IPS DF 6.9 (cell line): Measurements from ENCODE around the gene TBC1D16.
"Not testable (repeated sequence)": the region's sequence is repeated elsewhere in the genome, so short reads cannot be mapped to it uniquely, and the experiment has no call there.

Experiments
- DNase-seq: peaks from one replicate; pipeline ENCODE4 v3.0.0-alpha.2; 2013; ENCODE audit warnings: low read depth, low spot score
- H3K27ac ChIP-seq: one replicate; pipeline ENCODE4 v1.5.1; 2013; ENCODE audit warnings: low read length, control low read depth
- H3K27me3 ChIP-seq: 2 replicates; pipeline ENCODE4 v1.6.1; 2013; ENCODE audit warnings: mild to moderate bottlenecking, low read length; ENCODE audit not compliant: control insufficient read depth, insufficient read depth
- H3K36me3 ChIP-seq: 2 replicates; pipeline ENCODE4 v1.6.1; 2013; ENCODE audit warnings: low read length; ENCODE audit not compliant: control insufficient read depth, insufficient read depth
- H3K4me1 ChIP-seq: 2 replicates; pipeline ENCODE4 v1.6.1; 2013; ENCODE audit warnings: low read length; ENCODE audit not compliant: control insufficient read depth, insufficient read depth
- H3K4me3 ChIP-seq: 2 replicates; pipeline ENCODE4 v1.5.1; 2013; ENCODE audit warnings: mild to moderate bottlenecking, low read length
- H3K9me3 ChIP-seq: 2 replicates; pipeline ENCODE4 v1.6.1; 2013; ENCODE audit warnings: low read length, inconsistent platforms; ENCODE audit not compliant: control insufficient read depth, insufficient read depth
- WGBS: extraction: QIAGEN DNeasy Blood & Tissue Kit; methylation state at CpG from one replicate; pipeline ENCODE4 v1.1.7; 2013; ENCODE audit warnings: mixed read lengths, missing lambda C conversion rate; ENCODE audit not compliant: insufficient read length, insufficient coverage; 5-methylcytosine and 5-hydroxymethylcytosine counted together

The TBC1D16 gene

DNA sequence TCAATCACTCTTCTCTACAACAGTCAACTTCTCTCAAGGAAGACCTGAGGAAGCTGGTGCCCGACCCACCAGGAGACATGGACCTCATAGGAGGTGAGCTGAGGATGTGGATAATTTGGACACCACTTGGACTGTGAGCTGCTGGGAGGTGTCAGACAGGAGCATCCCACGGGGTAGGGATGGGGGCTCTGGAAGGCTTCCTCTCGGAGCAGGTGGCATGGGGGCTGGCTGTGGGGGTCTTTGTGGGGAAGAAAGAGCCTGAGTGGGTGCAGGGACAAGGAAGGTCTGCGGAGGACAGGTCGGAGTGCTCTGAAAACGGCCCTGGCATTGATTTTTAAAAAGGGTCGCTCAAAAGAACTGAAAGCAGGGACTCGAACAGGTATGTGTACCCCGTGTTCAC lies 64.0 kb downstream of the TBC1D16 start:
- WGBS: no CpG with 5 or more reads among the region's 9 CpGs
- Histone ChIP-seq H3K4me1 (peaks cover 4% of the 10 kb centered on the region; the same call in 1 of the 2 replicates), H3K27me3 (no peaks in the 10 kb centered on the region), H3K36me3 (peaks cover 3% of the 10 kb centered on the region; the same call in 1 of the 2 replicates), H3K4me3 (no peak overlapping the region), H3K27ac (no peak overlapping the region), H3K9me3 (no peaks in the 10 kb centered on the region)
- no peak for DNase-seq

GRCh38 chr17:79970576-79971068 lies 65.0 kb downstream of the TBC1D16 start:
- H3K9me3 ChIP-seq: no peaks in the 10 kb centered on the region
- no peak overlapping the region for H3K27ac ChIP-seq
- H3K27me3 ChIP-seq: no peaks in the 10 kb centered on the region
- no peak for DNase-seq
- peaks cover 2% of the 10 kb centered on the region; the same call in 1 of the 2 replicates for H3K36me3 ChIP-seq
- H3K4me1 ChIP-seq: peaks cover 5% of the 10 kb centered on the region; the same call in 1 of the 2 replicates
- no peak overlapping the region for H3K4me3 ChIP-seq
- WGBS: no CpG with 5 or more reads among the region's 10 CpGs

DNA sequence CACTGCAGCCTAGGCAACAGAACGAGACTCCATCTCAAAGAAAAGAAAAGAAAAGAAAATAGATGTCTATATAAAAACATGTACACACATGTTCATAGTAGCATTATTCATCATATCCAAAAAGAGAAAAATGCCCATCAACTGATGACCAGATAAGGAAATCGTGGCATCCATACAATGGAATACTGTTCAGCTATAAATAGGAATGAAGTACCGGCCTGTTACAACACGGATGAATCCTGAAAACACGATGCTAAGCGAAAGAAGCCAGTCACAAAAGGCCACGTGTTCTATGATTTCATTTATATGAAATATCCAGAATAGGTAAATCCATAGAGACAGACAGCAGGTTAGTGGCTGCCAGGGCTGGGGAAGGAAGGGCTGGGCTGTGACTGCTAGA lies 65.8 kb downstream of the TBC1D16 start:
- no peak overlapping the region for H3K27ac ChIP-seq
- no CpG with 5 or more reads among the region's 7 CpGs for WGBS
- H3K4me3 ChIP-seq: no peak overlapping the region
- H3K4me1 ChIP-seq: peaks cover 3% of the 10 kb centered on the region; the same call in 1 of the 2 replicates
- DNase-seq: no peak
- no peaks in the 10 kb centered on the region for H3K9me3 ChIP-seq
- no peaks in the 10 kb centered on the region for H3K27me3 ChIP-seq
- H3K36me3 ChIP-seq: no peaks in the 10 kb centered on the region

DNA sequence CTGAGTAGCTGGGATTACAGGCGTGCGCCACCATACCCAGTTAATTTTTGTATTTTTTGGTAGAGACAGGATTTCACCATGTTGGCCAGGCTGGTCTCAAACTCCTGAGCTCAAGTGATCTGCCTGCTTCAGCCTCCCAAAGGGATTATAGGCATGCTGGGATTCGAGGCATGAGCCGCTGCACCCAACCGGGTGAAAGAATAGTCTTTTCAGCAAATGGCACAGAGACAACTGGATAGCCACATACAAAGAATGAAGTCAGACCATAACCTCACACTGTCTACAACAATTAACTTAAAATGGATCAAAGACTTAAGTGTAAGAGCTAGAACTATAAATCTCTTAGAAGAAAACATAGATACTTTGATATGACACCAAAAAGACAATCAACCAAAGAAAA lies 67.6 kb downstream of the TBC1D16 start:
- Histone ChIP-seq H3K27me3 (no peaks in the 10 kb centered on the region), H3K9me3 (no peaks in the 10 kb centered on the region), H3K4me1 (peaks cover 3% of the 10 kb centered on the region; the same call in 1 of the 2 replicates), H3K4me3 (no peak overlapping the region), H3K27ac (no peak overlapping the region), H3K36me3 (no peaks in the 10 kb centered on the region)
- WGBS: no CpG with 5 or more reads among the region's 5 CpGs
- no peak for DNase-seq

DNA sequence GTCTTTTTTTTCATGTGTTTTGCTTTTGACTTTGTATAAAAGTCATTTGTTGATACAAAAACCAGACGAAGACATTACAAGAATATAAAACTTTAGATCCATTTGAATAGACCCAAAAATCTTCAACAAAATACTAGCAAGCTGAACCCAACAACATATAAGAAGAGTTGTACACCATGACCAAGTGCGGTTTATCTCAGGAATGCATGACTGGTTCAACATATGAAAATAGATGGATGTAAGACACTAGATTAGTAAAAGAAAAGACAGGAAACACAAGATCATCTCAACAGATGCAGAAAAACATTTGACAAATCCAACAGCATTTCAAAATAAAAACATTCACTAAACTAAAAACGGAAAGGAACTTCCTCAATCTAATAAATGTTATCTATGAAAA lies 69.0 kb downstream of the TBC1D16 start:
- DNase-seq: no peak
- H3K36me3 ChIP-seq: no peaks in the 10 kb centered on the region
- no peak overlapping the region for H3K27ac ChIP-seq
- H3K27me3 ChIP-seq: no peaks in the 10 kb centered on the region
- H3K4me1 ChIP-seq: peaks cover 3% of the 10 kb centered on the region; the same call in 1 of the 2 replicates
- WGBS: 100% methylated on average over 1 of the region's 3 CpGs
- no peaks in the 10 kb centered on the region for H3K9me3 ChIP-seq
- no peak overlapping the region for H3K4me3 ChIP-seq

DNA sequence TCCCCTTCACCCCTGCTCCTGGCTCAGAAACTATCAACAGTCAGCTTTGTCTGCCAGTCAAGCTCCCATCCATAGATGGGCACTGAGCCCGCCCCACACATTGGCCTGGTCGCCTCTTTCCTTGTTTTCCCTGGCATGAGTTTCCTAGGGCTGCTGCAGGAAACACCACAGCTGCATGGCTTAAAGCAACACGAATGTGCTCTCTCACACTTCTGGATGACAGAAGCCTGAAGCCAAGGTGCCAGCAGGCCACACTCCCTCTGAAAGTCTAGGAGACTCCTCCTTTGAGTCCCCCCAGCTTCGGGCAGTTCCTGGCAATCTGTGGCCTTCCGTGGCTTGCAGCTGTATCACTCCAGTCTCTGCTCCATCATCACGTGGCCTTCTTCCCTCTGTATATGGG lies 69.9 kb downstream of the TBC1D16 start:
- no CpG with 5 or more reads among the region's 6 CpGs for WGBS
- Histone ChIP-seq H3K27me3 (no peaks in the 10 kb centered on the region), H3K4me3 (no peak overlapping the region), H3K9me3 (no peaks in the 10 kb centered on the region), H3K36me3 (no peaks in the 10 kb centered on the region), H3K4me1 (peaks cover 3% of the 10 kb centered on the region; the same call in 1 of the 2 replicates), H3K27ac (no peak overlapping the region)
- DNase-seq: no peak

GRCh38 chr17:79962467-79962866 lies 73.2 kb downstream of the TBC1D16 start:
- not testable (repeated sequence) for H3K27me3 ChIP-seq, H3K36me3 ChIP-seq, H3K27ac ChIP-seq, H3K9me3 ChIP-seq, DNase-seq, H3K4me1 ChIP-seq, H3K4me3 ChIP-seq
- WGBS: no CpG with 5 or more reads among the region's 6 CpGs

DNA sequence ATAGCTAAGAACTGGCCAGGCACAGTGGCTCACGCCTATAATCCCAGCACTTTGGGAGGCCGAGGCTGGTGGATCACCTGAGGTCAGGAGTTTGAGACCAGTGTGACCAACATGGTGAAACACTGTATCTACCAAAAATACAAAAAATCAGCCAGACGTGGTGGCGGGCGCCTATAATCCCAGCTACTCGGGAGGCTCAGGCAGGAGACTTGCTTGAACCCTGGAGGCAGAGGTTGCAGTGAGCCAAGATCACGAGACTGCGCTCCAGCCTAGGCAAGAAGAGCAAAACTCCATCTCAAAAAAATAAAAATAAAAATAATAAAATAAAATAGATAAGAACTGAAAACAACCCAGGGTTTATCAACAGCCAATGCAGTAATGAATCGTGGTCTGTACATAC lies 74.1 kb downstream of the TBC1D16 start:
- DNase-seq: not testable (repeated sequence)

GRCh38 chr17:79960788-79961522 lies 74.7 kb downstream of the TBC1D16 start:
- peaks cover 2% of the 10 kb centered on the region; the same call in 1 of the 2 replicates for H3K4me1 ChIP-seq
- no peaks in the 10 kb centered on the region for H3K27me3 ChIP-seq
- no peak overlapping the region for H3K27ac ChIP-seq
- no CpG with 5 or more reads among the region's 9 CpGs for WGBS
- DNase-seq: no peak
- H3K9me3 ChIP-seq: no peaks in the 10 kb centered on the region
- no peaks in the 10 kb centered on the region for H3K36me3 ChIP-seq
- no peak overlapping the region for H3K4me3 ChIP-seq

More for the DNA sequence above, 74.1 kb downstream of the TBC1D16 start:
- H3K4me3 ChIP-seq, H3K27ac ChIP-seq, H3K36me3 ChIP-seq, H3K9me3 ChIP-seq, H3K27me3 ChIP-seq, H3K4me1 ChIP-seq: not testable (repeated sequence)
- no CpG with 5 or more reads among the region's 9 CpGs for WGBS

GRCh38 chr17:79959042-79959441 lies 76.6 kb downstream of the TBC1D16 start:
- Histone ChIP-seq H3K9me3 (no peaks in the 10 kb centered on the region), H3K27me3 (no peaks in the 10 kb centered on the region), H3K36me3 (no peaks in the 10 kb centered on the region), H3K4me1 (peaks cover 4% of the 10 kb centered on the region; the same call in 1 of the 2 replicates), H3K4me3 (no peak overlapping the region), H3K27ac (no peak overlapping the region)
- no peak for DNase-seq
- no CpG with 5 or more reads among the region's 4 CpGs for WGBS

- no peaks in the 10 kb centered on the region for H3K9me3 ChIP-seq
- WGBS: no CpG with 5 or more reads among the region's 6 CpGs
These were observed 78.8 kb downstream of the TBC1D16 start for GRCh38 chr17:79956853-79957252.

More at GRCh38 chr17:79956853-79957252, 78.8 kb downstream of the TBC1D16 start:
- Histone ChIP-seq H3K36me3 (no peaks in the 10 kb centered on the region), H3K4me1 (peaks cover 13% of the 10 kb centered on the region), H3K27ac (no peak overlapping the region), H3K27me3 (no peaks in the 10 kb centered on the region), H3K4me3 (no peak overlapping the region)
- no peak for DNase-seq
